Rectal smooth muscle tissue (tissue), 1 donor: Measurements from ENCODE around the gene TNS3.
"Not testable (repeated sequence)": the region's sequence is repeated elsewhere in the genome, so short reads cannot be mapped to it uniquely, and the experiment has no call there.

ENCODE experiments used
- H3K27ac ChIP-seq: one replicate; pipeline ENCODE4 v1.7.0; 2013; ENCODE audit warnings: low read depth, low read length, inconsistent platforms
- H3K27me3 ChIP-seq: one replicate; pipeline ENCODE4 v1.7.0; 2013; ENCODE audit warnings: low read length; ENCODE audit not compliant: control insufficient read depth, insufficient read depth
- H3K36me3 ChIP-seq: one replicate; pipeline ENCODE4 v1.7.0; 2013; ENCODE audit warnings: low read length; ENCODE audit not compliant: control insufficient read depth, insufficient read depth
- H3K4me1 ChIP-seq: one replicate; pipeline ENCODE4 v1.7.0; 2013; ENCODE audit warnings: low read length; ENCODE audit not compliant: control insufficient read depth, insufficient read depth
- H3K4me3 ChIP-seq: one replicate; pipeline ENCODE4 v1.7.0; 2013; ENCODE audit warnings: low read length
- H3K9ac ChIP-seq: one replicate; pipeline ENCODE4 v1.7.0; 2013; ENCODE audit warnings: low read length

Gene TNS3

DNA sequence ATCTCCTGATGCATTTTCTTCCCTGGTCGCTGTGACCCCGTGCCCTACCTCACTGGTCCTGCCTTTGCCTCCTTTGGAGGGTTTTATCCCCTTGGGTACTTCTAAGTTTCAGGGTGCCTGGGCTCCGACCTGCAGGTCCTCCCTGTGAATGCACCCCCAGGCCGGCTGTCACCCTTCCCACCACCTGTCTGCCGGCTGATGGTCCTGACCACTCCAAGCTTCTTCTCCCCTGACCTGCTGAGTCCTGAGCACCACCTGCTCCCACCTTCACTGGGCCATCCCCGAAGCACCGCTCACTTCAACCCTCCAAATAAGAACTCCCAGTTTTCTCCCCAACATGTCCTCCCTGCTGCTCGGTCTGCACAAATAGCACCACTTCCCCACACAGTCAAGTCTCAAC, 33.4 kb downstream of the TNS3 start:
- no peak overlapping the region for H3K9ac ChIP-seq
- H3K4me3 ChIP-seq: no peak overlapping the region
- no peak overlapping the region for H3K27ac ChIP-seq
- no peaks in the 10 kb centered on the region for H3K36me3 ChIP-seq
- H3K27me3 ChIP-seq: no peaks in the 10 kb centered on the region
- H3K4me1 ChIP-seq: no peaks in the 10 kb centered on the region

DNA sequence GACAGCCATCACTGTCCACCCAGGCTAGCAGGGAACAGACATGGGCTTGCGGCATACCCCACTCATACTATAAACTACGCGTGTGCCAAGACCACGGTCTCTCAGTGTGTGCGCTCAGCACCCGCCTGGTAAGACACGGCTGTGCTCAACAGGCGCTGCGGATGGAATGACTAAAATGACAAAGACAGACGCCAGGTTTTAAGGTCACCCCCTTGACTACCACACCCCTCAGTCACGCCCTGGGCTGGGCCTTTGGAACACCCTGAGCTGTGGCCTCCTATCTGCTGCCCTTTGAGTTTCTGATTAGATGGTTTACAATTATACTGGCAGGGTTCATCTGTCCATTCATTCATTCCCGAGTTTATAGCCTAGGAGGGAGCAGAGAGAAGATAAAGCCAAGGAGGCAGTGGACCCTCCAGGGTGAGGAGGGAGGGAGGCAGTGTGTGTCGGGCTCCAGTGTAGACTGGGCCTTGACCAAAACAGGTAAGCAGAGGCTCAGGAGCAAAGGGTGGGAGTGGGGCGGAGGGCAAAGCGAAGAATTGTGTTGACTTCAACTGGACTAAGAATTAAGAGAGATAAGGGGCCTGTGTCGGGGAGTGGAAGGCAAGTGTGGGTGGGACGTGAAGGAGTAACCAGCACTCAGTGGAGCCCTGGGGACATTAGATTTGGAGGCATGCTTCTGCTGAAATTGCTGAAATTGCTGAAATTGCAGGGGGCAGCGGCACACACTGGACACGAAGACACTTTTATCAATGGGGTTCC, 35.0 kb downstream of the TNS3 start:
- Histone ChIP-seq H3K36me3 (no peaks in the 10 kb centered on the region), H3K4me3 (no peak overlapping the region), H3K9ac (no peak overlapping the region), H3K27me3 (no peaks in the 10 kb centered on the region), H3K27ac (no peak overlapping the region), H3K4me1 (no peaks in the 10 kb centered on the region)

DNA sequence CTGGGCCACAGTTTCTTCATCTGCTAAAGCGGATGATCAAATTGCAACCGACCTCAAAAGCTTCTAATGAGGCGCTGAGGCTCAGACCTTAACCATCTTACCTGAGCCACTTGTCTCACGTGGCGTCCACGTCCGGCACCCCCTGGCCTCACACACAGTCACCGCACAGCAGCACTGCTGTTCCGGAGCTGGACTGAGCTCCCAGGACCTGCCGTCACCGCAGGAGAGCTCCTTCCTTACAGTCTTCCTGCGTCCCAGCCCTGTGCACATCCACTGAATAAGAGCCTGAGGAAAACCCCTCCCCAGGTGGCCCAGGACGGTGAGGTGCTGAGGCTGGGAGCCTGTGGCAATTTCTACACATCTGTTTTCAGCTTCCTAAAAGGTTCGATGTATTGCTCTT, 35.7 kb downstream of the TNS3 start:
- no peaks in the 10 kb centered on the region for H3K36me3 ChIP-seq
- no peak overlapping the region for H3K27ac ChIP-seq
- H3K4me3 ChIP-seq: no peak overlapping the region
- no peaks in the 10 kb centered on the region for H3K4me1 ChIP-seq
- H3K27me3 ChIP-seq: no peaks in the 10 kb centered on the region
- no peak overlapping the region for H3K9ac ChIP-seq

DNA sequence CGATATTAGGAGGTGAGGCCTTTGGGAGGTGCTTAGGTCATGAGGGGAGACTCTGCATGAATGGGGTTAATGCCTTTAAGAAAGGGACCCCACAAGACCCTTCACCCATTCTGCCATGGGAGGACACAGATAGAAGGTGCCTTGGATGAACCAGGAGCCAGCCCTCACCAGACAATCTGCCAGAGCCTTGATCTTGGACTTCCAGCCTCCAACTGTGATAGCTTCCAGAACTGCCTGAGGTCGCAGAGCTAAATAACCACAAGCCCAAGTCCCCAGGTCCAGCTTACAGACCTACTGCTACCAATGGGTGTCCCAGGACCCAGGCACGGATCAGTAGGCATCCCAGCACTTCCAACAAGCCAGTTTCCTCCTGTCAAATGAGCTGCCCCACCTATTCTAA, 37.5 kb downstream of the TNS3 start:
- Histone ChIP-seq H3K27me3 (no peaks in the 10 kb centered on the region), H3K4me3 (no peak overlapping the region), H3K9ac (no peak overlapping the region), H3K4me1 (no peaks in the 10 kb centered on the region), H3K27ac (no peak overlapping the region), H3K36me3 (no peaks in the 10 kb centered on the region)

DNA sequence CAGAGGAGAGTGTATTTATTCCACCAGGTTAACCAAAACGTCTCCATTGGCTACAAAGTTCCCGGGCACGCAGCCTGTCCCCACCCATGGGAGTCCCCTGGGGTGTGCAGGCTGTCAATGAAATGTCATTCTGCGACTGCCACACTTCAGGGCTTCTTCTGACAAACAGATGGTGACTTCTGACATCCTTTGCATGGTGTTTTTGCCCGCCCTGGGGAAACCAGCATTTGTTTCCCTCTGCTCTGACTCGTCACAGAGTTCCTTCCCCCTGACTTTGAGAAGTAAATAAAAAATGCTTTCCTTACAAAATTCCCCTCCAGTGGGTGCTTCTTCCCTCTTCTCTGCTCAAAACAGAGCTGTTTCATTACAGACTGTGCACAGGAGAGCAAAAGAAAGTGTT, 38.2 kb downstream of the TNS3 start:
- no peak overlapping the region for H3K27ac ChIP-seq

DNA sequence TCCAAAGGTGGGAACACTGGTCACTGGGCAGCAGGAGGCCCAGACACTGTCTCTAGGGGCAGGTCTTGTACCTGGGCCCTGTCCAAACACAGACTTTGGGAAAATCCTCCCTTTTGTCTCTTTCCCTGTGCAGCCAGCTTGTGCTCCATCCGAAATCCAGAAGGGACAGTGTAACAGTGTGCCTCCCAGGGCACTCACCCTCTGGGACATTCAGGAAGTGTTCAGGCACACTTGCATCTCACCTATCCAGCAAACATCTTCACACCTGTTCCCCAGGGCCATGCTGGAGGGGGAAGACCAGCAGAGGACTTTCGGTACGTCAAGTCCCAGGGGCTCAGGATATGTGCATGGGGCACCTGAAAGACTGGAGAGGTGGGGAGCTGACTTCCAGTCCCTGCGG, 38.9 kb downstream of the TNS3 start:
- no peaks in the 10 kb centered on the region for H3K4me1 ChIP-seq
- no peaks in the 10 kb centered on the region for H3K36me3 ChIP-seq
- no peak overlapping the region for H3K4me3 ChIP-seq
- no peak overlapping the region for H3K27ac ChIP-seq
- no peaks in the 10 kb centered on the region for H3K27me3 ChIP-seq
- H3K9ac ChIP-seq: no peak overlapping the region

More for the DNA sequence above, 38.2 kb downstream of the TNS3 start:
- no peaks in the 10 kb centered on the region for H3K4me1 ChIP-seq
- no peak overlapping the region for H3K9ac ChIP-seq
- H3K27me3 ChIP-seq: no peaks in the 10 kb centered on the region
- no peaks in the 10 kb centered on the region for H3K36me3 ChIP-seq
- H3K4me3 ChIP-seq: no peak overlapping the region

DNA sequence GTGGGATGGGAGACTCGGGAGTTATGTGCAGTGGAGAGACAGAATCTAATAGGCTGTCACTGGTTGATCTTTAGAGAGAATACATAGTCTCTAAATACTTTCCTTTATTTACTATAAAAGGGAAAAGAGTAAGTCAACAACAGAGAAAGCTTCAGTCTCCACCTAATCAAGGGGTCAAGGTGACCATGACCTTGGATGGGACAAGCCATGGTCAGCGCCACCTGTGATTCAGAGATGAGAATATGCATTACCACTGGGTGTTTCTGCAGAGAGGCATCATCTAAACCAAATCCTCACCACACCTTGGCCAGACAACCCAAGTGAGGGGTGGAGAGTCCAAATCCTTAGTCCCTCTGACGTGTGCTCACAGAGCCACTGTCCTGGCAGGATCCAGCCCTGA, 39.9 kb downstream of the TNS3 start:
- H3K27ac ChIP-seq: no peak overlapping the region
- H3K9ac ChIP-seq: no peak overlapping the region
- H3K4me1 ChIP-seq: no peaks in the 10 kb centered on the region

DNA sequence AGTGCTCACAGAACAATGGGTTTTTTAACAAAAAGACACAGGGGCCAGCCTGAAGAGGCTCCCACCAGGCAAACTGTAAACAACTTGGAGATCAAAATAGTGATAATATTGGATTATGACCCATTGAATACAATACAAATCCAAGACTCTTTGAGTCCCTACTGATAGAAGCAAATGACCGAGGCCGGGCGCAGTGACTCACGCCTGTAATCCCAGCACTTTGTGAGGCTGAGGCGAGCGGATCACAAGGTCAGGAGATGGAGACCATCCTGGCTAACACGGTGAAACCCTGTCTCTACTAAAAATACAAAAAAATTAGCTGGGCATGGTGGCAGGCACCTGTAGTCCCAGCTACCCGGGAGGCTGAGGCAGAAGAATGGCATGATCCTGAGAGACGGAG, 40.4 kb downstream of the TNS3 start:
- H3K9ac ChIP-seq, H3K4me3 ChIP-seq, H3K27ac ChIP-seq, H3K36me3 ChIP-seq, H3K4me1 ChIP-seq, H3K27me3 ChIP-seq: not testable (repeated sequence)

More for the DNA sequence above, 39.9 kb downstream of the TNS3 start:
- no peaks in the 10 kb centered on the region for H3K36me3 ChIP-seq
- H3K27me3 ChIP-seq: no peaks in the 10 kb centered on the region
- H3K4me3 ChIP-seq: no peak overlapping the region

DNA sequence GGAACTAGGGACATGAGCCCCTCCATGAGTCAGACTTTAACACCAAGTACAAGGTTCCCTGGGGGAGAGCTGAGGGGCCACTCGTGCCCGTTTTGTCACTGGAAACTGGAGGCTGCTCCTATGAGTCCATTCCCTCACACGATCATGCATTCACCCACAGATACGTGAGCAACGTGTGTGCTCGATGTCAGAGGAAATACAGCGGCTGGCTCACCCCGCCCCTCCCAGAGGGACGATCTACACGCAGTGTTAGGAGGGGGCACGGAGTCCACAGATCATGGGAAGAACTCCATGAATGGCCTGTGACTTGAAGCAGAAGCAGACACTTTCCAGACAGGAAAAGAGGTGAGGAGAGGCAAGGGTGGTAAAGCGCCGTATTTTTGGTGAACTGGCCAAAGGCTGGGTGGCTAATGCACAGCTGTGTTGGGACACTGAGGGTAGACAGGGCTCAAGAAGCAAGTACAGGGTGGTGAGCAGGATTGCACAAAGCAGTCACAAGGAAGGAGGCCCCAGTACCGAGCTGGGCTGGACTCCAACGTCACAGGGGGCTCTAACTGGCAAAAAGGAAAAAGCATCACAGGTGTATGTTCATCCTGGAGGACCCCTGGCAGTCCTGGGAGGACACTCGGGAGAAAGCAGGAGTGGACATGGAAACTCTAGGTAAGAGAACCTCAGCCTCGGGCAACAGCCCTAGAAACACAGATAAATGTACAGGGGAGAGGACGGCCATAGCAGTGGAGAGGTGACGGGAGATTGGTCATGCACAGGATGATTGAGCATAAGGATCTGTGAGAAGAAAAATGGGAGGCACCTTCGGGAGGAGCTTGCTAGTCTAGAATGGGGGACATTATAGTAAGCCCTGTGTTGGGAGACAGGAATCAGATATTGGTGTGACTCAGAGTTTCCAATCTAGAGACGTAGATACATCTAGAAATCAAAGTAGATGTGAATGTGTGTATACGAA, 41.2 kb downstream of the TNS3 start:
- Histone ChIP-seq H3K9ac (no peak overlapping the region), H3K27ac (no peak overlapping the region), H3K36me3 (no peaks in the 10 kb centered on the region), H3K4me3 (no peak overlapping the region), H3K4me1 (no peaks in the 10 kb centered on the region), H3K27me3 (no peaks in the 10 kb centered on the region)

DNA sequence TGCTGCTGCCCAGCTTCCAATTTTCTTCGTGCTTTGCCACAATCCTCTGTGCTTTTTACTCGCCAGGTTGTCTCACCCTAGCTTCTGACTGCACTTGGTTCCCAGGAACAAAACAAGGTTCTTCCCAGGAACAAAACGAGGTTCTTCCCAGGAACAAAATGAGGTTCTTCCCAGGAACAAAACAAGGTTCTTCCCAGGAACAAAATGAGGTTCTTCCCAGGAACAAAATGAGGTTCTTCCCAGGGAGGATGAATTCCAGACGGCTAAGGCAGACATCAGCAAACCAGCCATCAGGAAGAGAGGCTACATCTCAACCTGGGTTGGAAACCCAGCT, 41.9 kb downstream of the TNS3 start:
- Histone ChIP-seq H3K36me3 (no peaks in the 10 kb centered on the region), H3K4me1 (no peaks in the 10 kb centered on the region), H3K27ac (no peak overlapping the region), H3K4me3 (no peak overlapping the region), H3K9ac (no peak overlapping the region), H3K27me3 (no peaks in the 10 kb centered on the region)

DNA sequence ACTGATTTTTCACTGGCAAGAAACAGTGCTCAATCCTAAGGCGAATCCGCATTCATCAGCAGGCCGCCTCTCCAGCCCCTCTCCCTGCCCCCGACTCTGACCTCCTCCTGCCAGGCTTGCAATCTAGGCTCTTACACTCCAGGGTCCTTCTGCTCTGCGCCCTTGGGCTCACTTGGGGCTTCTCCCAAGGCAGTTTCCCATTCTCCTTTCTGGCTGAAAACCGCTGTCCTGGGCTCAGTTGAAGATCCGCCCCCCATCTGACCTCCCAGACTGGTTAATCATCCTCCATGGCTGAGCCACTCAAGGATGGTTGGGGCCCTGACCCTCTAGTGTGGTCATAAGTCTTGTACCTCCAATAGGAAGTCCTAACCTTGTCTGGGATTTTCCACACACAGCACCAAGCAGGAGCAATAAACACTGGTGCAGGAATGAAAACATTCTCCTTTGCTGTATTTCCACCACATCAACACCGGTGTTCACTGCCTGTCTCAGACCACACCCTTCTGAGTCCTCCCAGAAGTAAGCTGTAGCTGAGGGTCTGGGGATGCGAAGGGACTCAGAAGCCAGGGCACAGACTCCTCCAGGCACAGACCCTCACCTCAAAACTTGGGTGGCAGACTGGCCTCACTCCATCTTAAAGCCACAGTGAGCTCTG, 42.4 kb downstream of the TNS3 start:
- Histone ChIP-seq H3K9ac (no peak overlapping the region), H3K36me3 (no peaks in the 10 kb centered on the region), H3K27me3 (no peaks in the 10 kb centered on the region), H3K4me3 (no peak overlapping the region), H3K27ac (no peak overlapping the region), H3K4me1 (no peaks in the 10 kb centered on the region)

DNA sequence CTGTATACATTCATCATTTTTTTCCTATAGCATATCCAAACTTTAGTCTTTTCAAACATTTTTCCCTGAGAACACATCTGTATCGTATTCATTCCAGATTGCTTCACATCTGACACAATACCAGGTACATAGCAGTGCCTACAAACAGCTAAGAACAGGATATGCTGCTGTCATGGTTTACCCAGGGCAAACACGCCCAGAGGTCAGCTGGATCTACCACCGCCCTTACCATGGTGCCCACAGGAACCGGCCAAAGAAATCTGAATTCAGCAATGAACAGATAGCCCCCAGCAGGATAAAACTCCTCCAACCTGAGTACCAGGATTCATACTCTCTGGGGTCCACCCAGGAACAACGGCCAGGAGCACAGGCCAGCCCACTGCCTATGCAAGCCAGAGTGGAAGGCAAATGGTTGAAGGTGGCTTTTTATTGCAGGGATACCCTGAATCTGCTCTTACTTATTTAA, 43.0 kb downstream of the TNS3 start:
- Histone ChIP-seq H3K9ac (no peak overlapping the region), H3K4me3 (no peak overlapping the region), H3K4me1 (no peaks in the 10 kb centered on the region), H3K36me3 (no peaks in the 10 kb centered on the region), H3K27ac (no peak overlapping the region), H3K27me3 (no peaks in the 10 kb centered on the region)
